HG02885 (cell line): ENCODE measurements around the gene EIF2D.
"Not testable (repeated sequence)": the region's sequence is repeated elsewhere in the genome, so short reads cannot be mapped to it uniquely, and the experiment has no call there.

ENCODE experiments used
- ATAC-seq: cut with Tn5 transposase; IDR thresholded peaks from one replicate; pipeline ENCODE4 v1.9.1; 2021; ENCODE audit warnings: mild to moderate bottlenecking; ENCODE audit not compliant: unreplicated experiment, poor library complexity

The EIF2D gene

GRCh38 chr1:206588492-206588891 lies 23.8 kb downstream of the EIF2D start:
- ATAC-seq, result no peak

GRCh38 chr1:206587904-206588303 lies 24.4 kb downstream of the EIF2D start:
- no peak for ATAC-seq

DNA sequence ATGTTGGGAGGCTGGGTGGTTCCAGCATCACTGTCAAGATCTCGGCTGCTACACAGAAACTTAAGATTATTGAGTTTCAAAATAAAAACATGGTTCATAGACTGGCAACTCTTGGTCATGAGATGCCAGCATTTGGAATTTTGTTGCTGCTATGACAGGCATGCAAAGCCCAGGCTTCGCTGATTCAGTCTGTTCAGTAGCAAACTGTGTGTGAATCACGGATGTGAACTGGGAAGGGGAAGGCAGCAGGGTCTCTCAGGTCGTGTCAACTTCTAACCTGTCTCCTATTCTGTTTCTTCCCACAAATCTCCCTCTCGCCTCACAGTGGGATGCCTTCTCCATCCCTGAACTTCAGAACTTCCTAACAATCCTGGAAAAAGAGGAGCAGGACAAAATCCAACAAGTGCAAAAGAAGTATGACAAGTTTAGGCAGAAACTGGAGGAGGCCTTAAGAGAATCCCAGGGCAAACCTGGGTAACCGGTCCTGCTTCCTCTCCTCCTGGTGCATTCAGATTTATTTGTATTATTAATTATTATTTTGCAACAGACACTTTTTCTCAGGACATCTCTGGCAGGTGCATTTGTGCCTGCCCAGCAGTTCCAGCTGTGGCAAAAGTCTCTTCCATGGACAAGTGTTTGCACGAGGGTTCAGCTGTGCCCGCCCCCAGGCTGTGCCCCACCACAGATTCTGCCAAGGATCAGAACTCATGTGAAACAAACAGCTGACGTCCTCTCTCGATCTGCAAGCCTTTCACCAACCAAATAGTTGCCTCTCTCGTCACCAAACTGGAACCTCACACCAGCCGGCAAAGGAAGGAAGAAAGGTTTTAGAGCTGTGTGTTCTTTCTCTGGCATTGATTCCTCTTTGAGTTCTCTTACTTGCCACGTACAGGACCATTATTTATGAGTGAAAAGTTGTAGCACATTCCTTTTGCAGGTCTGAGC lies 25.5 kb downstream of the EIF2D start:
- ATAC-seq, result no peak

DNA sequence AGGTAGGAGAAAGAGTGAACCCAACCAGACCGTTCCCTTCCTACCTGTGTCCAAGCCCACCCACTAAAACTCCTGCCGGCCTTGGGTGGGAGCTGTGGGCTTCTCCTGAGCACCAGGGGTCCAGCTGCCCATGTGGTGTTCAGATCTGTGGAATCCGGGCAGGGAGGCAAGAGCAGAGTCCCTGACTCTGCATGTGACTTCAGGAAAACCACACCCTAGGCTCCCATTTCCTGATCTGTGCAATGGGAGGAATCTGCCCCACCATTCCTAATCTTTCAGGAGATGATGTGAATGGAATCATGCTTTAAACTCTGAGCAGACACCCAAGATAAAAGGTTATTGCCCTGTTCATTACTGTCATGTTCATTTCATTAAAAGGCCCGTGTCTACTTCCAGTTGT lies 27.6 kb downstream of the EIF2D start:
- no peak for ATAC-seq

GRCh38 chr1:206583707-206584648 lies 28.3 kb downstream of the EIF2D start:
- no peak for ATAC-seq

DNA sequence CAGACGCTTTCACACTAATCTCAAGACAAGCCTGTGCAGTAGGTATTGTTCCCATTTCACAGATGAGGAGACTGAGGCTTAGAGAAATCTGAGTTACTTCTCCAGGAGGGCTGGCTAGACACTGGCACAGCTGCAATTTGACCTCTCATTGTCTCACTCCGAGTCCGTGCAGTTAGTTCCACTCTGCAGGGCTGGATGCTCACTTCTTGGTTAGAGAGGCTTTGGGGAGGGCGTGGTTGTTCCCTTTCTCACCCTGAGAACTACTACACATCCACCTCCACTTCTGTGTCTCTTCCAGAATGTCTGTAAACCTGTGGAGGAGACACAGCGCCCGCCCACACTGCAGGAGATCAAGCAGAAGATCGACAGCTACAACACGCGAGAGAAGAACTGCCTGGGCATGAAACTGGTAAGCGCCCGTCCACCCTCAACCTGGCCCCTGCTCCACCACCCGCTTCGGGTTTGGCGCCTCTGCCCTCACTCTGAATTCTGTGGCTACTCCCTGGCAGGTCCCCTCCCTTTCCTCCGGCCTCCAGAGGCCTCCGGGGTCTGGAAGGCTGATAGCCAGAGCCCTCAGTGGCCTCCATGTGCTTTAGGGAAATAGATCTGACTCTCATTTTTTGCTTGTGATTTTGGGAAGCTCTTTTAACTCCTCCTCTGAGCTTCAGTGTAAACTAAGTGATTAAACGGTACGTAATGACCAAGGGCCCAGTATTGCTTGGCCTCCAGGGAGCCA lies 29.1 kb downstream of the EIF2D start:
- ATAC-seq, result no peak

DNA sequence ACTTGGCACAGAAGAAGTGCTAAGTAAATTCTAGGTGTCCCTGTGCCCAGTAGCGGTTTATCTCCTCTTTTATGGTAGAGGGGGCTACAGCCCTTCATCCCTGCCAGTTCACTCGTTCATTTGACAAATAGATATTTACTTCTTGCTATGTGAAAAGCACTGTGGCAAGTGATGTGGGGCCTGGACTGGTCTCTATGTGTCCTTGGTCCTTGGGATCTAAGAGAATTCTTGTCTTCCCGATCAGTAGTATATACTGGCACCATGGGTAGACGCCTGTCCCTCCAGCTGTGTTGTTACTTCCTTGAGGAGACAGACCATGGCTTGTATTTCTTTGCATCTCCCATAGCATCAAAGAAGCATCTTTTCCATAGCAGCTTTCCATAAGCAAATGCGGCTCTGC lies 29.7 kb downstream of the EIF2D start:
- ATAC-seq, result no peak

GRCh38 chr1:206581571-206581981 lies 30.7 kb downstream of the EIF2D start:
- no peak for ATAC-seq

GRCh38 chr1:206581114-206581497 lies 31.2 kb downstream of the EIF2D start:
- ATAC-seq, result not testable (repeated sequence)

- no peak for ATAC-seq
Measured at GRCh38 chr1:206580438-206581113, 31.7 kb downstream of the EIF2D start.

DNA sequence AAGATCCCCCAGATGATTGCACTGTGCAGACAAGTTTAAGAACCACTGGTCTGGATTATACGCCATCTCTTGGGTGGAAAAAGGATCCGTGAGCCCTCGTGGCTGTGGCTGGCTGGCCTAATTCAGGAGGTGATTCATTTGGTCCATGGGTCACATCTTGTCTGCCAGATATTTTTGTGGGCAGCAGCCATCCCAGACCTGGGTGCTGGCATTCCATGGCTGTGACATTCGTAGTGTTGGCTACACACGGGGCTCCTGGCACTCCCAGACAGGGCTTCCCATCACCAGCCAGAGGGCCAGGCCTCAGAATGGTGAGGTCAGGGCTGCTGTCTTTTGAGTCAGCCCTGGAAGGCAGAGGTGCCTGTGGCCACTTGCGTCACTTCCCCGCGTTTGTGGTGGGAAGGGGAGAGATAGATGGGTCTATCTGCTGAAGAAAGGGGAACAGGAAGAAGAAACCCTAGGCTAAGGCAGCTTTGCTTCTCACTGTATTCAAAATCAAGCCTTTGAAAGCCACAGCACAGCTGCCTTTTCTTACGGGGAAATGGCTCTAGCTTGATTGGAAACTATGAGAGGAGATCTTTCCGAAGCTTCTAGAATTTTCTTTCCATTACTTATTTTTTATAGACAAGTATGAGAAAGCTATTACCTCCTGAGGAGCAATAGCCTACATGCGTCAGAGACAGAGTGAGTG lies 32.4 kb downstream of the EIF2D start:
- peak; percentile 90 for ATAC-seq

DNA sequence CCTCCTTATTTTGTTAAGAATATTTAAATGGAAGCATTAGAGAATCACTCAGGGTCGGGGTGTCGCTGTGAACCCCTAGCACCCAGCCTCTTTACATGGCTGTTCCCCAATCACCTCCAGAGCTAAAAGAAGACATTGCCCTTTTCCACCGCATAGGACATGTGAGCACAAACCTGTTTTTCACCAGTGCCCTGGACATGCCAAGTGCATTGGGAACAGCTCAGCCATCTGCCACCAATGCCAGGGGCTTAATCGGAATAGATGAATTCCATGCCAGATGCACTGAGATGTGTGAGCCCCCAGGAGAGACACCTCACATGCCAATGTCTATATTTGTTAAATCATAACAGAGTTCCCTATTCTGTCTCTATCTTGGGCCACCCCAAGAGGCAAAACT lies 33.3 kb downstream of the EIF2D start:
- no peak for ATAC-seq

DNA sequence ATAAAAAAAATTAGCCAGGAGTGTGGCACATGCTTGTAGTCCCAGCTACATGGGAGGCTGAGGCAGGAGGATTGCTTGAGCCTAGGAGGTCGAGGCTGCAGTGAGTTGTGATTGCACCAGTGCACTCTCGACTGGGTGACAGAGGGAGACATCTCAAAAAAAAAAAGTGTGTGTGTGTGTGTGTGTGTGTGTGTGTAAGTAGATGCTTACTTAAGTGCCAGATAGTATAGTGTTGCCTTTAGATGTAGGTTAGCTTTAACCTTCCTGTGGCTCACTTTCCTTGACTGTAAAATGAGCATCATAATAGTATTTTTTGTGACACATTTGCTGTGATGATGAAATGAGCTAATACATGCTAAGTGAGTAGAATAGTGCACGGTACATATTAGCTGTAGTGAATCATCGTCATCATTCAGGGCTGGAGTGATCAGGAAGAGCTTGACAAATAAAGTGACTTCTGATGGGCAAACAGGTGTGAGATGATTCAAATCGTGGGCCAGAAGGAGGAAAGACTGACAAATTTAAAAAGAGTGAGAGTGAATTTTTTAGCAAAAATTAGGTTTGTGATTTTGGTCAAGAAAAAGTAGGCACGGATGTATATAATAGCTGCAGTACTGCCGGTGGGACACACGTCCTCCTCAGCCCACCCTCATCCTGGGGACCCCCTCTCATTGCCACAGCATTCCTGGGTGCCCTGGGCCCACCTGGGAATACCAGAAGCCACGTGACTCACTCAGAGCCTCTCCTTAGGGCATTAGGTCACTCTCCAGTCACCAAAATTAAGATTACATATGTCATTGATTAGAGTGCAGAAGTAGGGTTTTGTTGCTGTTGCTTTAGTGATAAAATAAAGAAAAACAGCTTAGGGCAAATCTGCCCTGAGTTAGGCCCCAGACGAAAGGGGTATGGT lies 33.9 kb downstream of the EIF2D start:
- no peak for ATAC-seq

- no peak for ATAC-seq
Measured at GRCh38 chr1:206577626-206578025, 34.6 kb downstream of the EIF2D start.

DNA sequence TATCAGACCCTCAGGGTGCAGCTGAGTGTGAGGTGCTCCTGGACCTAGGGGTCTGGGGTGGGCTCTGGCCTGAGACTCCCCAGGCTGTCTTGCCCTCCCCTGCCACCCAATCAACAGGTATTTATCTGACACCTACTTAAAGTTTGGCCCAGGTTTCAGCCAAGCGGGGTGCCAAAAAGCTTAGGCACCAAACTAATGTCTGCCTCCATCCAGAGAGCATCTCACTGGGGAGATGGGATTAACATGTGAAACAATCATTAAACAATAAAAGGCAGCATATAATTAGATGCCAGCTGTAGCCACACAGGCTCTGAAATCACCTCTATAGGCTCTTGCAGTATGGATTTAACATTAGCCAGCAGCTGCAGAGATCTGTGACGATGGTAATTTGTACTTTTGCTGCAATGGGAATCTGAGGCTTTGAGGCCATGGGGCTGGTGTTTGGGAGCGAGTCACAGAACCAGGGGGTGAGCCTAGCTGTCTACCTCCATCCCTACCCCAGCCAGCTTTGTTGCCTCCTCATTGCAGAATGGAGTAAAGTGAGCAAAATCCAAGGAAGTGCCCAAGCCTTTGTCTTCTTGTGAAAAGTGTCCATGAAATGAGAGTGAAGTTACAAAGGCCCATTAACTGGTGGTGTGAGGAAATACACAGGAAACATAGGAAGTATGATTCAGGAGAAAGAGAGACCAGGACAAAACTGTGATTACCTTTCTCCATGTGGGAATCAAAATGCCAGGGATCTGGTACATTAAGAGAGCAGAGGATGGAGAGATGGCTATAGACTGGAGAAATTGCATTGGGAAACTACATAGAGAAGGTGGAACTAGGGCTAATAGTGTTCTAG lies 36.1 kb downstream of the EIF2D start:
- ATAC-seq, result no peak

DNA sequence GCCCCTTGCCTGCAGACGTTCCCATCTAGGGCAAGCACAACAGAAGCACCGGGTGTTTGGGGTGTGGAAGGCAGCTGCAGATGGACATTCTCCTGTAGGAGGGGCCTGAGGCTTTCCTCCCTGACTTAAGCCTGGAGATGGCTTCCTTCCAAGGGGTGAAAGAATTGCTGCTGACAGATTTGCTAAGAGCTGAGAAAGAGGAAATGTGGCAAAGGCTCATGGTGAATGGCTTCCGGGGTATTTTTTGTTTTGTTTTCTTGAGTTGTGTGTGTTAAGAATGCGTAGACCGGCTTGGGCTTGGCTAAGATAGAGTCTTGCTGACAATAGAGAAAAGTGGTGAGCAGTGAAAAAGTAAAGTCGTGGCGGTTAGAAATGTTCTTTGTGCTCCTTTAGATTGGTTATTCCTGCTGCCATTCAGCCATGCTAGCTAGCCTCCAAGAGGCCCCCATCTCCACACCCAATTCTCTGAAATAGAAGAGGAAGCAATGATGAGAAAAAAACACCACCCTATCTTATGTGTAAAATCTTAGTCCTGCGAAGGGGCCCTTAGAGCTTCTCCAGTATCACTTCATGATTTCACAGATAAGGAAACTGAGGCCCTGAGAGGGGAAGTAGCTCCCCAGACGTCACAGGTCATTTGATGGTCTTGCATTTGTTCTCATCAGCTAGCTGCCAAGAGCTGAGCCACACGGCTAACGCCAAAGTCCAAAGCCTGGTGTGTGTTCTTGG lies 36.9 kb downstream of the EIF2D start:
- ATAC-seq, result no peak

DNA sequence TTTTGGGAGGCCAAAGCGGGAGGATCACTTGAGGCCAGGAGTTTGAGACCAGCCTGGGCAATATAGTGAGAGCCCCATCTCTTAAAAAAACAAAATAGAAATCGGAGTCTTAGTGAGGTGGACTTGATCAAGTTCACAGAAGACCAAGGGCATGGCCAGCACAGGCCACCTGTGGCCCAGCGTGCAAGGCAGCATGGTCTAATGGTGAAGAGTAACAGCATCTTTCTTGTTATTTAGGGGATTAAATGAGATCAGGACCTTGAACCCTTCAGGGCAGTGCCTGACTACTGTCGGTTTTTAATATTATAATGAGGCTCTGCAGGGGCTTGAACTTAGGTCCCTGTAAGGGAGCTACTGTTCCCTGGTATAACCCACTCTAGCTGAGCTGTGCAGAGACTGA lies 38.5 kb downstream of the EIF2D start:
- ATAC-seq, result no peak
